HCT116 (cell line): ENCODE measurements around the gene SMYD3. TPM values are rescaled to one million over a fixed set of nuclear protein-coding genes. Genes with fewer than 3 reads are reported as not detected.

ENCODE experiments used
- ATAC-seq: fragments of 200-7000 bp; cut with Tn5 transposase; 2 replicates; pipeline ENCODE4 v1.9.1; 2020; ENCODE audit warnings: mild to moderate bottlenecking, moderate library complexity
- BruUV-seq: library from RNA; stranded (reverse); fragments of 400-500 nt; replicated peaks from 2 replicates; lab custom pipeline; 2021; lab: Mats Ljungman, UMichigan
- CTCF ChIA-PET: fragments of 300-600 bp; sonication (Branson Sonifier 250); formaldehyde crosslinking; loops from one replicate; lab custom pipeline; 2021; ENCODE audit warnings: antibody characterized with exemption; lab: Charles Lee
- POLR2A ChIA-PET: fragments of 300-600, 350-600 bp; sonication (Branson Sonifier 250); formaldehyde crosslinking; loops from one replicate; lab custom pipeline; 2021; ENCODE audit warnings: antibody characterized with exemption; lab: Charles Lee
- RAD21 ChIA-PET, 2 experiments: fragments of 300-600 bp; sonication (Branson Sonifier 250); formaldehyde crosslinking; loops; one replicate each; lab custom pipeline; 2023; ENCODE audit warnings: low total read pairs in 2 of 2; ENCODE audit not compliant: uncharacterized antibody in 2 of 2, unreplicated experiment in 2 of 2, low non-redundant PET in 1 of 2; lab: Charles Lee
- DNase-seq: peaks from one replicate; pipeline ENCODE4 v3.0.0-alpha.2; 2010; ENCODE audit warnings: low read depth, low spot score
- H2AFZ ChIP-seq: fragments of 200-600 bp; shearing (Covaris generic), sonication (generic); 2 replicates; pipeline ENCODE4 v1.6.1; 2017; ENCODE audit warnings: low read depth, mixed run types, mixed read lengths, antibody characterized with exemption, low read length; ENCODE audit not compliant: poor library complexity, severe bottlenecking
- H3K27ac ChIP-seq: 2 replicates; pipeline ENCODE4 v1.5.1; 2012; ENCODE audit warnings: low read depth, low read length
- H3K27me3 ChIP-seq: fragments of 200-600 bp; sonication (generic); 2 replicates; pipeline ENCODE4 v1.6.1; 2016; ENCODE audit warnings: mixed run types, low read length, mixed read lengths; ENCODE audit not compliant: insufficient read depth
- H3K36me3 ChIP-seq, 2 experiments: fragments of 200-500 bp in 1 of 2; fragments of 200-600 bp in 1 of 2; sonication (Bioruptor generic) in 1 of 2; sonication (generic) in 1 of 2; 2 replicates each; pipeline versions ENCODE4 v1.5.1 to v1.6.1; 2014 to 2016; ENCODE audit warnings: low read length in 2 of 2, inconsistent platforms in 1 of 2, mixed read lengths in 1 of 2, mixed run types in 1 of 2; ENCODE audit not compliant: insufficient read depth in 2 of 2, control insufficient read depth in 1 of 2
- H3K4me1 ChIP-seq, 2 experiments: fragments of 200-600 bp in 1 of 2; sonication (generic) in 1 of 2; 2 replicates each; pipeline versions ENCODE4 v1.5.1 to v1.6.1; 2012 to 2017; ENCODE audit warnings: low read length in 2 of 2, inconsistent platforms in 1 of 2, mild to moderate bottlenecking in 1 of 2, mixed read lengths in 1 of 2, mixed run types in 1 of 2, moderate library complexity in 1 of 2; ENCODE audit not compliant: insufficient read depth in 2 of 2, control insufficient read depth in 1 of 2
- H3K4me2 ChIP-seq: fragments of 200-600 bp; sonication (generic); 2 replicates; pipeline ENCODE4 v1.6.1; 2017; ENCODE audit warnings: mixed run types, low read length, mixed read lengths
- H3K4me3 ChIP-seq, 2 experiments: fragments of 200-600 bp in 1 of 2; sonication (generic) in 1 of 2; replicated peaks in 1 of 2; 2 replicates each; pipeline ENCODE4 v1.5.1; 2011 to 2016; ENCODE audit warnings: low read length in 2 of 2, control low read depth in 1 of 2, low read depth in 1 of 2, mild to moderate bottlenecking in 1 of 2, mixed read lengths in 1 of 2, mixed run types in 1 of 2
- H3K79me2 ChIP-seq: fragments of 200-600 bp; sonication (generic); 2 replicates; pipeline ENCODE4 v1.6.1; 2017; ENCODE audit warnings: mild to moderate bottlenecking, mixed run types, low read length, moderate library complexity, mixed read lengths; ENCODE audit not compliant: insufficient read depth
- H3K9ac ChIP-seq: fragments of 200-600 bp; sonication (generic); 2 replicates; pipeline ENCODE4 v1.6.1; 2016; ENCODE audit warnings: low read length, mixed read lengths
- H3K9me2 ChIP-seq: fragments of 200-600 bp; sonication (generic), shearing (Covaris generic); 2 replicates; pipeline ENCODE4 v1.6.1; 2017; ENCODE audit warnings: mixed run types, mild to moderate bottlenecking, moderate library complexity; ENCODE audit not compliant: insufficient read depth
- H3K9me3 ChIP-seq, 2 experiments: fragments of 200-500 bp in 1 of 2; fragments of 200-600 bp in 1 of 2; sonication (Bioruptor generic) in 1 of 2; sonication (generic) in 1 of 2; 2 replicates each; pipeline ENCODE4 v1.6.1; 2014 to 2017; ENCODE audit warnings: low read length in 2 of 2, mixed read lengths in 2 of 2, inconsistent platforms in 1 of 2, low read depth in 1 of 2, mild to moderate bottlenecking in 1 of 2, mixed run types in 1 of 2, moderate library complexity in 1 of 2; ENCODE audit not compliant: control insufficient read depth in 1 of 2, insufficient read depth in 1 of 2
- H4K20me1 ChIP-seq: fragments of 200-600 bp; sonication (generic), shearing (Covaris generic); 2 replicates; pipeline ENCODE4 v1.6.1; 2017; ENCODE audit warnings: mixed run types, mild to moderate bottlenecking, moderate library complexity; ENCODE audit not compliant: insufficient read depth
- ATF3 ChIP-seq: IDR thresholded peaks from 2 replicates; pipeline ENCODE4 v1.6.1; 2012
- CBX3 ChIP-seq: IDR thresholded peaks from 2 replicates; pipeline ENCODE4 v1.6.1; 2012; ENCODE audit warnings: low read depth
- CTCF ChIP-seq, 3 experiments: fragments of 200-600 bp in 1 of 3; sonication (generic) in 1 of 3; IDR thresholded peaks in 2 of 3; conservative IDR thresholded peaks in 1 of 3; 2 replicates each; pipeline ENCODE4 v1.5.1; 2012 to 2017; ENCODE audit warnings: low read depth in 2 of 3, low read length in 2 of 3, antibody characterized with exemption in 1 of 3, borderline replicate concordance in 1 of 3, control low read depth in 1 of 3, mild to moderate bottlenecking in 1 of 3, mixed read lengths in 1 of 3, mixed run types in 1 of 3, moderate library complexity in 1 of 3; ENCODE audit not compliant: insufficient read depth in 1 of 3
- ELF1 ChIP-seq: IDR thresholded peaks from 2 replicates; pipeline ENCODE4 v1.6.1; 2012; ENCODE audit warnings: low read depth, borderline replicate concordance
- EZH2 ChIP-seq: fragments of 200-600 bp; sonication (generic); IDR thresholded peaks from 2 replicates; pipeline ENCODE4 v1.6.1; 2017; ENCODE audit warnings: antibody characterized with exemption, mixed run types
- EZH2phosphoT487 ChIP-seq: fragments of 200-600 bp; IDR thresholded peaks from 2 replicates; pipeline ENCODE4 v1.6.1; 2018; ENCODE audit warnings: antibody characterized with exemption, borderline replicate concordance
- FOSL1 ChIP-seq: IDR thresholded peaks from 2 replicates; pipeline ENCODE4 v1.6.1; 2012; ENCODE audit warnings: low read depth
- POLR2A ChIP-seq: IDR thresholded peaks from 2 replicates; pipeline ENCODE4 v1.7.0; 2011; ENCODE audit warnings: borderline replicate concordance; ENCODE audit not compliant: insufficient read depth, insufficient read length; ENCODE audit errors: extremely low read depth
- POLR2AphosphoS5 ChIP-seq: IDR thresholded peaks from 2 replicates; pipeline ENCODE4 v1.6.1; 2011; ENCODE audit warnings: mild to moderate bottlenecking, low read depth, low read length, moderate library complexity
- RAD21 ChIP-seq: IDR thresholded peaks from 2 replicates; pipeline ENCODE4 v1.6.1; 2012; ENCODE audit warnings: low read depth, mild to moderate bottlenecking
- REST ChIP-seq: IDR thresholded peaks from 2 replicates; pipeline ENCODE4 v1.6.1; 2012; ENCODE audit warnings: low read depth
- SIN3A ChIP-seq: IDR thresholded peaks from 2 replicates; pipeline ENCODE4 v1.6.1; 2012; ENCODE audit warnings: low read depth
- SP1 ChIP-seq: IDR thresholded peaks from 2 replicates; pipeline ENCODE4 v1.6.1; 2012; ENCODE audit warnings: low read depth
- SRF ChIP-seq: IDR thresholded peaks from 2 replicates; pipeline ENCODE4 v1.6.1; 2012; ENCODE audit warnings: low read depth
- TCF7L2 ChIP-seq: IDR thresholded peaks from 2 replicates; pipeline ENCODE4 v1.7.0; 2011; ENCODE audit warnings: borderline replicate concordance, inconsistent platforms; ENCODE audit not compliant: insufficient read depth, insufficient read length; ENCODE audit errors: extremely low read depth
- YY1 ChIP-seq: IDR thresholded peaks from 2 replicates; pipeline ENCODE4 v1.6.1; 2011; ENCODE audit warnings: low read length, low read depth, moderate library complexity, mild to moderate bottlenecking; ENCODE audit not compliant: insufficient replicate concordance; ENCODE audit errors: extremely low read depth
- ZBTB33 ChIP-seq: IDR thresholded peaks from 2 replicates; pipeline ENCODE4 v1.6.1; 2011; ENCODE audit warnings: mild to moderate bottlenecking, low read length, moderate library complexity; ENCODE audit not compliant: insufficient replicate concordance; ENCODE audit errors: extremely low read depth
- ZFX ChIP-seq: fragments of 450-650 bp; IDR thresholded peaks from 2 replicates; pipeline ENCODE4 v1.6.1; 2017
- ZNF274 ChIP-seq: fragments of 200-500 bp; sonication (Bioruptor generic); IDR thresholded peaks from 2 replicates; pipeline ENCODE4 v1.6.1; 2014; ENCODE audit warnings: mild to moderate bottlenecking, low read depth, low read length, inconsistent platforms
- intact Hi-C: fragments of 100-400 bp; cut with micrococcal nuclease; formaldehyde crosslinking; loops from 2 replicates; pipeline ENCODE4 v1.10.0; 2022
- total RNA-seq: library from RNA; stranded (reverse); gene quantifications from one replicate; pipeline ENCODE4 v1.2.1, GENCODE V29; 2021; ENCODE audit not compliant: unreplicated experiment

Gene SMYD3
- total RNA-seq, 1 experiment from 2014 or later = 33.6 TPM

- Histone ChIP-seq H3K9me2 (no peaks in the 10 kb centered on the region), H3K4me3 (no peak overlapping the region), H2AFZ (no peak overlapping the region), H3K9me3 (no peaks in the 10 kb centered on the region), H3K9ac (no peak overlapping the region), H3K36me3 (no peaks in the 10 kb centered on the region), H3K27ac (no peak overlapping the region), H3K27me3 (no peaks in the 10 kb centered on the region), H3K79me2 (no peaks in the 10 kb centered on the region), H3K4me1 (no peaks in the 10 kb centered on the region), H3K4me2 (no peak overlapping the region), H4K20me1 (no peaks in the 10 kb centered on the region)
- POLR2A ChIA-PET = no interaction called here
- RAD21 ChIA-PET = no interaction called here
- intact Hi-C loops = no loop called here
- BruUV-seq = no TSS peak
- no peak for TF ChIP-seq ZFX
- no peak for TF ChIP-seq TCF7L2
- TF ChIP-seq SP1 = no peak
- no peak for TF ChIP-seq CBX3
- no peak for TF ChIP-seq SIN3A
- TF ChIP-seq ATF3 = no peak
- TF ChIP-seq YY1 = no peak
- TF ChIP-seq FOSL1 = no peak
- TF ChIP-seq ZNF274 = no peak
- no peak for TF ChIP-seq ZBTB33
- TF ChIP-seq EZH2 = no peak
- no peak for TF ChIP-seq EZH2phosphoT487
- TF ChIP-seq POLR2AphosphoS5 = no peak
- TF ChIP-seq POLR2A = no peak
- no peak for TF ChIP-seq CTCF (IDR thresholded peaks at IDR 0.05 in 2 of 3, conservative IDR thresholded peaks at IDR 0.05 in 1 of 3; ENCODE audit: borderline replicate concordance in 1 of 3, insufficient read depth in 1 of 3, low read depth in 2 of 3, low read length in 2 of 3)
- TF ChIP-seq RAD21 = no peak
- no peak for TF ChIP-seq SRF
- TF ChIP-seq REST = no peak
- TF ChIP-seq ELF1 = no peak
- CTCF ChIA-PET = no interaction called here
- DNase-seq = no peak
- no peak for ATAC-seq
Measured at GRCh38 chr1:245774196-245774595, 732.9 kb downstream of the SMYD3 start.
